Smooth muscle cell (in vitro differentiated cells): Measurements from ENCODE around the gene DNAAF5. TPM values are rescaled to one million over a fixed set of nuclear protein-coding genes. Genes with fewer than 3 reads are reported as not detected.

Experiments used
- DNase-seq: peaks from one replicate; lab custom pipeline; 2025; ENCODE audit not compliant: unreplicated experiment; lab: John Stamatoyannopoulos, UW
- H2AFZ ChIP-seq: fragments of 200-600 bp; sonication (generic); 2 replicates; pipeline ENCODE4 v1.6.0; 2016; ENCODE audit warnings: antibody characterized with exemption, low read depth, mild to moderate bottlenecking
- H3F3A ChIP-seq: fragments of 200-600 bp; sonication (generic); 2 replicates; pipeline ENCODE4 v1.6.0; 2017; ENCODE audit warnings: antibody characterized with exemption, low read depth
- H3K27ac ChIP-seq: fragments of 200-600 bp; sonication (generic); 2 replicates; pipeline ENCODE4 v1.5.1; 2016; ENCODE audit warnings: low read depth, mild to moderate bottlenecking
- H3K27me3 ChIP-seq: fragments of 200-600 bp; sonication (generic); 2 replicates; pipeline ENCODE4 v1.6.1; 2016; ENCODE audit warnings: low read depth, mild to moderate bottlenecking
- H3K36me3 ChIP-seq: fragments of 200-600 bp; sonication (generic); 2 replicates; pipeline ENCODE4 v1.5.1; 2016; ENCODE audit warnings: low read depth
- H3K4me1 ChIP-seq: fragments of 200-600 bp; sonication (generic); 2 replicates; pipeline ENCODE4 v1.5.1; 2016; ENCODE audit warnings: low read depth
- H3K4me2 ChIP-seq: fragments of 200-600 bp; sonication (generic); 2 replicates; pipeline ENCODE4 v1.6.0; 2016; ENCODE audit warnings: mild to moderate bottlenecking
- H3K4me3 ChIP-seq: fragments of 200-600 bp; sonication (generic); 2 replicates; pipeline ENCODE4 v1.5.1; 2016; ENCODE audit warnings: mild to moderate bottlenecking
- H3K79me2 ChIP-seq: fragments of 200-600 bp; sonication (generic); 2 replicates; pipeline ENCODE4 v1.6.0; 2016; ENCODE audit warnings: low read depth, mild to moderate bottlenecking
- H3K9ac ChIP-seq: fragments of 200-600 bp; sonication (generic); 2 replicates; pipeline ENCODE4 v1.6.0; 2016; ENCODE audit warnings: low read depth
- H3K9me3 ChIP-seq: fragments of 200-600 bp; sonication (generic); replicated peaks from 2 replicates; pipeline ENCODE4 v1.5.1; 2016; ENCODE audit warnings: low read depth
- H4K20me1 ChIP-seq: fragments of 200-600 bp; sonication (generic); 2 replicates; pipeline ENCODE4 v1.6.0; 2016; ENCODE audit warnings: low read depth
- WGBS: methylation state at CpG from one replicate; pipeline ENCODE4 v1.1.7; 2016; ENCODE audit warnings: low lambda C conversion rate; 5-methylcytosine and 5-hydroxymethylcytosine counted together
- polyA plus RNA-seq: library from polyadenylated mRNA; unstranded; fragments of >200 nt; fragmentation: Nextera tagmentation; extraction: Ambion mirVana; gene quantifications from 2 replicates; pipeline ENCODE4 v1.2.1, GENCODE V29; 2016
- total RNA-seq: library from RNA; depleted of rRNA; stranded (reverse); fragments of >200 nt; gene quantifications from 2 replicates; pipeline ENCODE4 v1.2.3, GENCODE V29; 2014
- TF ChIP-seq, protein P1 (sequence below): fragments of 200-600 bp; sonication (generic); IDR thresholded peaks from 2 replicates; pipeline ENCODE4 v1.5.1; 2017; ENCODE audit warnings: borderline replicate concordance, mild to moderate bottlenecking, antibody characterized with exemption; ENCODE audit not compliant: insufficient read depth, poor library complexity, severe bottlenecking

Gene DNAAF5
- total and polyA plus RNA-seq, 2 experiments from 2014 or later = 13.9 to 17.0 TPM

DNA sequence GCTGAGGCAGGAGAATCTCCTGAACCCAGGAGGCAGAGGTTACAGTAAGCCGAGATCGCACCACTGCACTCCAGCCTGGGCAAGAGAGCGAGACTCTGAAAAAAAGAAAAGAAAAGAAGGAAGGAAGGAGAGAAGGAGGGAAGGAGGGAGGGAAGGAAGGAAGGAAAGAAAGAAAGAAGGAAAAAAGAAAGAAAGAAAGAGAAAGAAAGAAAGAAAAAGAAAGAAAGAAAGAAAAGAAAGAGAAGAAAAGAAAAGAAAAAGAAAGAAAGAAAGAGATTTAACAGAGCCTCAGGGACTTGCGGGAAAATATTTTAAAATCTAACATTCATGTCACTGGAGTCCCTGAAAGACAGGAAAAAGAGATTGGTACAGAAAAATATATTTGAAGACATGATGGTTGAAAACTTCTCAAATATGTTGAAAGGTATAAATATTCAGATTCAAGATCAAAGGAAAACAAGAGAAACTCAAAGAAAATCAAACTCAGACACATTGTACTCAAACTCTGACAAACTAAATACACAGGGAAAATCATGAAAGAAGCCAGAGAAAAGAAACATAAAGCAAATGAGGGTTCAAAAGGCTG, 25.3 kb upstream of the DNAAF5 start:
- Histone ChIP-seq H3K27ac (no peak overlapping the region), H3K36me3 (no peaks in the 10 kb centered on the region), H3K4me1 (no peaks in the 10 kb centered on the region), H3F3A (no peaks in the 10 kb centered on the region), H3K9me3 (no peaks in the 10 kb centered on the region), H3K9ac (no peak overlapping the region), H3K27me3 (no peaks in the 10 kb centered on the region), H3K4me3 (no peak overlapping the region), H3K4me2 (no peak overlapping the region), H2AFZ (no peak overlapping the region), H4K20me1 (no peaks in the 10 kb centered on the region), H3K79me2 (no peaks in the 10 kb centered on the region)
- over 99% methylated on average over 4 of the region's 4 CpGs for WGBS
- TF ChIP-seq, protein P1, sequence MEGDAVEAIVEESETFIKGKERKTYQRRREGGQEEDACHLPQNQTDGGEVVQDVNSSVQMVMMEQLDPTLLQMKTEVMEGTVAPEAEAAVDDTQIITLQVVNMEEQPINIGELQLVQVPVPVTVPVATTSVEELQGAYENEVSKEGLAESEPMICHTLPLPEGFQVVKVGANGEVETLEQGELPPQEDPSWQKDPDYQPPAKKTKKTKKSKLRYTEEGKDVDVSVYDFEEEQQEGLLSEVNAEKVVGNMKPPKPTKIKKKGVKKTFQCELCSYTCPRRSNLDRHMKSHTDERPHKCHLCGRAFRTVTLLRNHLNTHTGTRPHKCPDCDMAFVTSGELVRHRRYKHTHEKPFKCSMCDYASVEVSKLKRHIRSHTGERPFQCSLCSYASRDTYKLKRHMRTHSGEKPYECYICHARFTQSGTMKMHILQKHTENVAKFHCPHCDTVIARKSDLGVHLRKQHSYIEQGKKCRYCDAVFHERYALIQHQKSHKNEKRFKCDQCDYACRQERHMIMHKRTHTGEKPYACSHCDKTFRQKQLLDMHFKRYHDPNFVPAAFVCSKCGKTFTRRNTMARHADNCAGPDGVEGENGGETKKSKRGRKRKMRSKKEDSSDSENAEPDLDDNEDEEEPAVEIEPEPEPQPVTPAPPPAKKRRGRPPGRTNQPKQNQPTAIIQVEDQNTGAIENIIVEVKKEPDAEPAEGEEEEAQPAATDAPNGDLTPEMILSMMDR = no peak
- DNase-seq = no peak

DNA sequence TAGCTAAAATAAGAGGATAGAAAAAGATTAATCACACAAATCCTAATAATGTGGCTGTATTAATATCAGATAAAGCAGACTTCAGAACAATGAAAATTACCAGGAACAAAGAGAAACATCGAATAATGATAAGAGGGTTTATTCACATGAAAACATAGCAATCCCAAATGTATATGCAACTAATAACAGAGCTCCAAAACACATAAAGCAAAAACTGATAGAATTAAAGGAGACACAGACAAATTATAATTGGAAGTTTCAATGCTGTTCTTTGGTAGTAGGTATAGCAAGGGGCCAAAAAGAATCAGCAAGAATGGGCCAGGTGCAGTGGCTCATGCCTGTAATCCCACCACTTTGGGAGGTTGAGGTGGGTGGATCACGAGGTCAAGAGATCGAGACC, 23.4 kb upstream of the DNAAF5 start:
- H3F3A ChIP-seq = no peaks in the 10 kb centered on the region
- H3K9ac ChIP-seq = no peak overlapping the region
- H3K27ac ChIP-seq = no peak overlapping the region
- no peak overlapping the region for H2AFZ ChIP-seq
- H4K20me1 ChIP-seq = no peaks in the 10 kb centered on the region
- no peak overlapping the region for H3K4me2 ChIP-seq
- TF ChIP-seq, protein P1 = no peak
- no peaks in the 10 kb centered on the region for H3K79me2 ChIP-seq
- no peaks in the 10 kb centered on the region for H3K9me3 ChIP-seq
- DNase-seq = no peak
- WGBS = 95% methylated on average over 3 of the region's 3 CpGs
- H3K4me3 ChIP-seq = no peak overlapping the region
- no peaks in the 10 kb centered on the region for H3K4me1 ChIP-seq
- no peaks in the 10 kb centered on the region for H3K36me3 ChIP-seq
- no peaks in the 10 kb centered on the region for H3K27me3 ChIP-seq

DNA sequence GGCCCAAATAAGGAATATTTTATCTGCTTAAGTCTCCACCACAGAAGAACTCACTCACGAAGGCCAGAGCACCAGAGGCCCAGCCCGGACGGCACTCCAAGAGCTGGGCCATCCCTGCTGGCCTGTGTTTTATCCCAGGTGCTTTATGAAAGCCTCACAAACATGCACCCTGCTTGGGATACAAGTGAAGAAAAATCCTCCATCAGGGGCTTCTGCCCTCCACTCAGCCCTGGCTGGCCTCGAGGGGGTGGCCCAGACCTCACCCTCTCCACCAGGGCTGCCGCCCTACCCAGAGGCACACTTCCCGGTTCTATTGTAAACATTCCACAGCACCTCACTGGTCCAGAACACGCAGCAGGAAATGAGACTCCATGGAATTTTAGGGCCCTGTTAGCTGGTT, 19.8 kb upstream of the DNAAF5 start:
- no peaks in the 10 kb centered on the region for H4K20me1 ChIP-seq
- no peak overlapping the region for H3K9ac ChIP-seq
- no peak overlapping the region for H3K4me3 ChIP-seq
- no peaks in the 10 kb centered on the region for H3K36me3 ChIP-seq
- no peaks in the 10 kb centered on the region for H3K4me1 ChIP-seq
- H3K79me2 ChIP-seq = no peaks in the 10 kb centered on the region
- no peaks in the 10 kb centered on the region for H3K27me3 ChIP-seq
- H3F3A ChIP-seq = no peaks in the 10 kb centered on the region
- 83% methylated on average over 7 of the region's 7 CpGs for WGBS
- TF ChIP-seq, protein P1 = no peak
- no peak overlapping the region for H3K4me2 ChIP-seq
- no peak for DNase-seq
- no peak overlapping the region for H3K27ac ChIP-seq
- no peaks in the 10 kb centered on the region for H3K9me3 ChIP-seq
- H2AFZ ChIP-seq = no peak overlapping the region
